H9 (cell line): Measurements from ENCODE around the gene RIMBP2. TPM values are rescaled to one million over a fixed set of nuclear protein-coding genes. Genes with fewer than 3 reads are reported as not detected.
A peak's percentile ranks its signal among the peaks of the same experiment; 100 is the strongest.

Experiments
- DNase-seq: peaks from one replicate; pipeline ENCODE4 v3.0.0-alpha.2; 2017
- H2AFZ ChIP-seq: one replicate; pipeline ENCODE4 v1.6.1; 2013; ENCODE audit warnings: mild to moderate bottlenecking, low read length, control low read depth, moderate library complexity
- H2AK5ac ChIP-seq: 2 replicates; pipeline ENCODE4 v1.6.1; 2013; ENCODE audit warnings: low read length, control low read depth, mixed read lengths; ENCODE audit not compliant: insufficient read length
- H2BK120ac ChIP-seq: one replicate; pipeline ENCODE4 v1.6.1; 2013; ENCODE audit warnings: low read depth, mild to moderate bottlenecking, low read length, control low read depth, inconsistent platforms; ENCODE audit not compliant: poor library complexity, severe bottlenecking
- H2BK12ac ChIP-seq: 2 replicates; pipeline ENCODE4 v1.6.1; 2013; ENCODE audit warnings: low read length, control low read depth, mixed read lengths, low read depth; ENCODE audit not compliant: insufficient read length
- H2BK15ac ChIP-seq: 2 replicates; pipeline ENCODE4 v1.6.1; 2013; ENCODE audit warnings: low read depth, low read length, control low read depth
- H2BK20ac ChIP-seq: one replicate; pipeline ENCODE4 v1.6.1; 2013; ENCODE audit warnings: low read depth, mild to moderate bottlenecking, low read length, control low read depth, inconsistent platforms; ENCODE audit not compliant: poor library complexity, severe bottlenecking
- H2BK5ac ChIP-seq: 2 replicates; pipeline ENCODE4 v1.6.1; 2013; ENCODE audit warnings: low read length, control low read depth, mixed read lengths; ENCODE audit not compliant: insufficient read length
- H3K14ac ChIP-seq: 2 replicates; pipeline ENCODE4 v1.6.1; 2013; ENCODE audit warnings: low read length, control low read depth; ENCODE audit not compliant: insufficient read depth
- H3K18ac ChIP-seq: 2 replicates; pipeline ENCODE4 v1.6.1; 2013; ENCODE audit warnings: low read depth, mild to moderate bottlenecking, mixed read lengths, low read length, control low read depth; ENCODE audit not compliant: insufficient read length
- H3K23ac ChIP-seq: 2 replicates; pipeline ENCODE4 v1.6.1; 2013; ENCODE audit warnings: low read length, control low read depth, mixed read lengths, low read depth; ENCODE audit not compliant: insufficient read length
- H3K23me2 ChIP-seq: 2 replicates; pipeline ENCODE4 v1.6.1; 2013; ENCODE audit warnings: low read depth, mild to moderate bottlenecking, mixed read lengths, low read length, control low read depth; ENCODE audit not compliant: insufficient read length, poor library complexity, severe bottlenecking
- H3K27ac ChIP-seq: 2 replicates; pipeline ENCODE4 v1.5.1; 2013; ENCODE audit warnings: low read length, control low read depth, mixed read lengths, low read depth; ENCODE audit not compliant: insufficient read length
- H3K27me3 ChIP-seq: 2 replicates; pipeline ENCODE4 v1.6.1; 2013; ENCODE audit warnings: low read length, control low read depth, inconsistent platforms; ENCODE audit not compliant: insufficient read depth
- H3K4ac ChIP-seq: 2 replicates; pipeline ENCODE4 v1.6.1; 2013; ENCODE audit warnings: low read depth, mild to moderate bottlenecking, control low read depth, inconsistent platforms, low read length, moderate library complexity
- H3K4me1 ChIP-seq: 2 replicates; pipeline ENCODE4 v1.6.1; 2013; ENCODE audit warnings: low read length, control low read depth, inconsistent platforms; ENCODE audit not compliant: insufficient read depth
- H3K4me2 ChIP-seq: 2 replicates; pipeline ENCODE4 v1.6.1; 2013; ENCODE audit warnings: low read length, control low read depth, mixed read lengths; ENCODE audit not compliant: insufficient read length, insufficient read depth
- H3K56ac ChIP-seq: 2 replicates; pipeline ENCODE4 v1.6.1; 2013; ENCODE audit warnings: low read depth, mild to moderate bottlenecking, mixed read lengths, low read length, control low read depth; ENCODE audit not compliant: insufficient read length
- H3K79me1 ChIP-seq: 2 replicates; pipeline ENCODE4 v1.6.1; 2013; ENCODE audit warnings: low read depth, mild to moderate bottlenecking, moderate library complexity, low read length, control low read depth, inconsistent platforms; ENCODE audit not compliant: insufficient read depth, poor library complexity, severe bottlenecking
- H3K79me2 ChIP-seq: 2 replicates; pipeline ENCODE4 v1.6.1; 2013; ENCODE audit warnings: low read length, control low read depth, inconsistent platforms; ENCODE audit not compliant: insufficient read depth
- H3K9ac ChIP-seq: 2 replicates; pipeline ENCODE4 v1.6.1; 2013; ENCODE audit warnings: low read length, control low read depth, mixed read lengths; ENCODE audit not compliant: insufficient read length; ENCODE audit errors: extremely low read depth
- H3K9me3 ChIP-seq: one replicate; pipeline ENCODE4 v1.6.1; 2013; ENCODE audit warnings: low read depth, low read length, inconsistent platforms; ENCODE audit not compliant: control insufficient read depth
- H3T11ph ChIP-seq: one replicate; pipeline ENCODE4 v1.6.1; 2013; ENCODE audit warnings: mild to moderate bottlenecking, low read length, control low read depth, inconsistent platforms
- H4K20me1 ChIP-seq: one replicate; pipeline ENCODE4 v1.6.1; 2013; ENCODE audit not compliant: control insufficient read depth, insufficient read length, insufficient read depth
- H4K5ac ChIP-seq: 2 replicates; pipeline ENCODE4 v1.6.1; 2013; ENCODE audit warnings: low read depth, mild to moderate bottlenecking, mixed read lengths, low read length, control low read depth; ENCODE audit not compliant: insufficient read length
- H4K8ac ChIP-seq: replicated peaks from 2 replicates; pipeline ENCODE4 v1.6.1; 2013; ENCODE audit warnings: low read length, control low read depth, mixed read lengths, low read depth; ENCODE audit not compliant: insufficient read length
- H4K91ac ChIP-seq: 2 replicates; pipeline ENCODE4 v1.6.1; 2013; ENCODE audit warnings: low read depth, mild to moderate bottlenecking, moderate library complexity, mixed read lengths, low read length, control low read depth; ENCODE audit not compliant: insufficient read length
- H3K27ac Mint-ChIP-seq, 3 experiments: 2 replicates in 2 of 3; 3 replicates in 1 of 3; pipeline ENCODE4 v1.8.0; 2020 to 2021; ENCODE audit warnings: mixed read lengths in 3 of 3, mild to moderate bottlenecking in 1 of 3, moderate library complexity in 1 of 3
- H3K27me3 Mint-ChIP-seq: 2 replicates; pipeline ENCODE4 v1.8.0; 2021; ENCODE audit warnings: low read depth, mild to moderate bottlenecking, moderate library complexity, mixed read lengths
- H3K36me3 Mint-ChIP-seq, 3 experiments: 2 replicates in 2 of 3; 3 replicates in 1 of 3; pipeline ENCODE4 v1.8.0; 2020 to 2021; ENCODE audit warnings: low read depth in 3 of 3, mixed read lengths in 3 of 3; ENCODE audit not compliant: insufficient read depth in 1 of 3
- H3K4me1 Mint-ChIP-seq, 2 experiments: 2 replicates each; pipeline ENCODE4 v1.8.0; 2020; ENCODE audit warnings: mixed read lengths in 2 of 2
- H3K4me3 Mint-ChIP-seq, 2 experiments: 2 replicates in 1 of 2; 3 replicates in 1 of 2; pipeline ENCODE4 v1.8.0; 2020 to 2021; ENCODE audit warnings: mild to moderate bottlenecking in 2 of 2, mixed read lengths in 2 of 2, moderate library complexity in 1 of 2
- H3K9me3 Mint-ChIP-seq, 2 experiments: 2 replicates in 1 of 2; 3 replicates in 1 of 2; pipeline ENCODE4 v1.8.0; 2020; ENCODE audit warnings: mild to moderate bottlenecking in 2 of 2, mixed read lengths in 2 of 2, moderate library complexity in 1 of 2
- CTCF ChIP-seq: fragments of 200-600 bp; sonication (generic); conservative IDR thresholded peaks from 3 replicates; pipeline ENCODE4 v1.8.0; 2021; ENCODE audit warnings: antibody characterized with exemption, mild to moderate bottlenecking
- WGBS: extraction: QIAGEN DNeasy Blood & Tissue Kit; methylation state at CpG from one replicate; pipeline ENCODE4 v1.1.7; 2013; ENCODE audit warnings: missing lambda C conversion rate, low lambda C conversion rate, mixed read lengths; ENCODE audit not compliant: insufficient read length; ENCODE audit errors: extremely low coverage; 5-methylcytosine and 5-hydroxymethylcytosine counted together
- total RNA-seq: library from RNA; stranded (reverse); gene quantifications from 2 replicates; pipeline ENCODE4 v1.2.1, GENCODE V29; 2021

Gene RIMBP2
- total RNA-seq, 1 experiment from 2014 or later: 0.70 TPM

GRCh38 chr12:130423991-130424857, 291.9 kb downstream of the RIMBP2 start:
- Histone ChIP-seq H2BK20ac (no peak overlapping the region), H4K5ac (no peak overlapping the region), H2BK120ac (no peak overlapping the region), H4K20me1 (no peaks in the 10 kb centered on the region), H3K23me2 (no peaks in the 10 kb centered on the region), H2AFZ (no peak overlapping the region), H3K14ac (no peak overlapping the region), H3K9me3 (no peaks in the 10 kb centered on the region), H2BK15ac (no peak overlapping the region), H4K8ac (no peak overlapping the region), H3K27ac (no peak overlapping the region), H2BK5ac (no peak overlapping the region), H3K56ac (no peak overlapping the region), H3K9ac (no peak overlapping the region), H2BK12ac (no peak overlapping the region), H2AK5ac (no peak overlapping the region), H3K4ac (no peak overlapping the region), H3K79me2 (no peaks in the 10 kb centered on the region), H3K23ac (no peak overlapping the region), H3K4me1 (no peaks in the 10 kb centered on the region), H3K79me1 (no peaks in the 10 kb centered on the region), H3K18ac (no peak overlapping the region), H3T11ph (no peak overlapping the region), H3K27me3 (no peaks in the 10 kb centered on the region), H3K4me2 (no peak overlapping the region), H4K91ac (no peak overlapping the region)
- H3K4me1 Mint-ChIP-seq: peaks cover 3 to 15% of the 10 kb centered on the region in 2 experiments; a peak in 3 of 4 replicates
- peak overlapping the region in 1 of 3 experiments; percentile 81; a peak in 3 of 7 replicates for H3K27ac Mint-ChIP-seq
- WGBS: no CpG with 5 or more reads among the region's 51 CpGs
- no peak; the same call in 2 of the 3 replicates for TF ChIP-seq CTCF
- H3K4me3 Mint-ChIP-seq: no peak overlapping the region
- H3K36me3 Mint-ChIP-seq: no peaks in the 10 kb centered on the region
- H3K9me3 Mint-ChIP-seq: no peaks in the 10 kb centered on the region
- no peak for DNase-seq
- H3K27me3 Mint-ChIP-seq: no peaks in the 10 kb centered on the region; the same call in 1 of the 2 replicates
